GM21390 (cell line): ENCODE measurements around the gene TENM4.

Source experiments
- ATAC-seq: cut with Tn5 transposase; IDR thresholded peaks from one replicate; pipeline ENCODE4 v1.9.1; 2021; ENCODE audit not compliant: unreplicated experiment

Gene TENM4

GRCh38 chr11:79090191-79090705 lies 350.6 kb downstream of the TENM4 start:
- ATAC-seq: no peak

GRCh38 chr11:79089601-79090000 lies 351.2 kb downstream of the TENM4 start:
- no peak for ATAC-seq

- no peak for ATAC-seq
Observed at GRCh38 chr11:79088967-79089366, 351.9 kb downstream of the TENM4 start.

- ATAC-seq: no peak
Observed at GRCh38 chr11:79087961-79088318, 352.9 kb downstream of the TENM4 start.

GRCh38 chr11:79087238-79087960 lies 353.4 kb downstream of the TENM4 start:
- ATAC-seq: no peak

- ATAC-seq: no peak
Observed at GRCh38 chr11:79086056-79086455, 354.8 kb downstream of the TENM4 start.

GRCh38 chr11:79084382-79084781 lies 356.4 kb downstream of the TENM4 start:
- ATAC-seq: no peak

- no peak for ATAC-seq
Observed at GRCh38 chr11:79083352-79083751, 357.5 kb downstream of the TENM4 start.

- no peak for ATAC-seq
Observed at GRCh38 chr11:79082907-79083306, 357.9 kb downstream of the TENM4 start.

- no peak for ATAC-seq
Observed at GRCh38 chr11:79082280-79082679, 358.6 kb downstream of the TENM4 start.

GRCh38 chr11:79081471-79082031 lies 359.3 kb downstream of the TENM4 start:
- no peak for ATAC-seq

- no peak for ATAC-seq
Observed at GRCh38 chr11:79080551-79080950, 360.3 kb downstream of the TENM4 start.

GRCh38 chr11:79078999-79079398 lies 361.8 kb downstream of the TENM4 start:
- no peak for ATAC-seq

- no peak for ATAC-seq
Observed at GRCh38 chr11:79078456-79078855, 362.4 kb downstream of the TENM4 start.

- ATAC-seq: no peak
Observed at GRCh38 chr11:79077702-79078330, 363.0 kb downstream of the TENM4 start.

- ATAC-seq: no peak
Observed at GRCh38 chr11:79076526-79077115, 364.2 kb downstream of the TENM4 start.

- no peak for ATAC-seq
Observed at GRCh38 chr11:79074547-79074946, 366.3 kb downstream of the TENM4 start.

- no peak for ATAC-seq
Observed at GRCh38 chr11:79071190-79071589, 369.6 kb downstream of the TENM4 start.

- ATAC-seq: no peak
Observed at GRCh38 chr11:79070518-79070917, 370.3 kb downstream of the TENM4 start.

- ATAC-seq: no peak
Observed at GRCh38 chr11:79069504-79069903, 371.3 kb downstream of the TENM4 start.

- no peak for ATAC-seq
Observed at GRCh38 chr11:79068356-79068755, 372.5 kb downstream of the TENM4 start.

- ATAC-seq: no peak
Observed at GRCh38 chr11:79067352-79067679, 373.5 kb downstream of the TENM4 start.
